ENCODE measurements around the gene SAC3D1. TPM values are rescaled to one million over a fixed set of nuclear protein-coding genes. Genes with fewer than 3 reads are reported as not detected.
A peak's percentile ranks its signal among the peaks of the same experiment; 100 is the strongest.
"Not testable (repeated sequence)": the region's sequence is repeated elsewhere in the genome, so short reads cannot be mapped to it uniquely, and the experiment has no call there.

Gene SAC3D1
- total RNA-seq, 1 donor from 2014 or later = 32.3 TPM

- peaks cover 13% of the 10 kb centered on the region for H3K36me3 Mint-ChIP-seq (ENCODE audit: low read depth)
- no peaks in the 10 kb centered on the region for H3K9me3 Mint-ChIP-seq
- no peaks in the 10 kb centered on the region for H3K27me3 Mint-ChIP-seq (ENCODE audit: low read depth)
- peaks cover 20% of the 10 kb centered on the region for H3K4me1 Mint-ChIP-seq
- TF ChIP-seq CTCF (conservative IDR thresholded peaks at IDR 0.05) = no peak
- no peak for DNase-seq (ENCODE audit: low read depth, low spot score)
- H3K4me3 Mint-ChIP-seq = peak overlapping the region; percentile 54
- peak overlapping the region; percentile 43 for H3K27ac Mint-ChIP-seq (ENCODE audit: unreplicated experiment)
Measured at GRCh38 chr11:65017937-65018336, 23.1 kb upstream of the SAC3D1 start.

- no peak for TF ChIP-seq CTCF (conservative IDR thresholded peaks at IDR 0.05)
- Mint-ChIP-seq H3K27me3 (ENCODE audit: low read depth) (no peaks in the 10 kb centered on the region), H3K9me3 (no peaks in the 10 kb centered on the region), H3K4me1 (peaks cover 12% of the 10 kb centered on the region), H3K27ac (ENCODE audit: unreplicated experiment) (no peak overlapping the region), H3K4me3 (no peak overlapping the region), H3K36me3 (ENCODE audit: low read depth) (peaks cover 13% of the 10 kb centered on the region)
- DNase-seq (ENCODE audit: low read depth, low spot score) = no peak
Measured at GRCh38 chr11:65019824-65020223, 21.2 kb upstream of the SAC3D1 start.

- Mint-ChIP-seq H3K9me3 (no peaks in the 10 kb centered on the region), H3K4me1 (peaks cover 8% of the 10 kb centered on the region), H3K27ac (ENCODE audit: unreplicated experiment) (no peak overlapping the region), H3K36me3 (ENCODE audit: low read depth) (peaks cover 13% of the 10 kb centered on the region), H3K27me3 (ENCODE audit: low read depth) (no peaks in the 10 kb centered on the region), H3K4me3 (no peak overlapping the region)
- no peak for DNase-seq (ENCODE audit: low read depth, low spot score)
- no peak for TF ChIP-seq CTCF (conservative IDR thresholded peaks at IDR 0.05)
Measured at GRCh38 chr11:65021003-65021402, 20.0 kb upstream of the SAC3D1 start.

GRCh38 chr11:65021509-65021908, 19.5 kb upstream of the SAC3D1 start:
- Mint-ChIP-seq H3K4me3 (no peak overlapping the region), H3K27me3 (ENCODE audit: low read depth) (no peaks in the 10 kb centered on the region), H3K4me1 (peaks cover 5% of the 10 kb centered on the region), H3K27ac (ENCODE audit: unreplicated experiment) (no peak overlapping the region), H3K9me3 (no peaks in the 10 kb centered on the region), H3K36me3 (ENCODE audit: low read depth) (peaks cover 10% of the 10 kb centered on the region)
- TF ChIP-seq CTCF (conservative IDR thresholded peaks at IDR 0.05) = no peak
- no peak for DNase-seq (ENCODE audit: low read depth, low spot score)

- DNase-seq (ENCODE audit: low read depth, low spot score); H3K36me3 Mint-ChIP-seq (ENCODE audit: low read depth); H3K27ac Mint-ChIP-seq (ENCODE audit: unreplicated experiment); H3K9me3 Mint-ChIP-seq; H3K27me3 Mint-ChIP-seq (ENCODE audit: low read depth): not testable (repeated sequence)
- H3K4me1 Mint-ChIP-seq = peaks cover 16% of the 10 kb centered on the region
- H3K4me3 Mint-ChIP-seq = peak overlapping the region; percentile 22
Measured at GRCh38 chr11:65023502-65023901, 17.5 kb upstream of the SAC3D1 start.

GRCh38 chr11:65026810-65027209, 14.2 kb upstream of the SAC3D1 start:
- TF ChIP-seq CTCF (conservative IDR thresholded peaks at IDR 0.05) = no peak
- peaks cover 17% of the 10 kb centered on the region for H3K4me1 Mint-ChIP-seq
- no peaks in the 10 kb centered on the region for H3K27me3 Mint-ChIP-seq (ENCODE audit: low read depth)
- no peaks in the 10 kb centered on the region for H3K36me3 Mint-ChIP-seq (ENCODE audit: low read depth)
- DNase-seq (ENCODE audit: low read depth, low spot score) = no peak
- H3K9me3 Mint-ChIP-seq = no peaks in the 10 kb centered on the region
- peak overlapping the region; percentile 92 for H3K4me3 Mint-ChIP-seq
- no peak overlapping the region for H3K27ac Mint-ChIP-seq (ENCODE audit: unreplicated experiment)
